Right lobe of liver (tissue), 6 donors: ENCODE results near the gene MEG3. TPM values are rescaled to one million over a fixed set of nuclear protein-coding genes. Genes with fewer than 3 reads are reported as not detected.
A peak's percentile ranks its signal among the peaks of the same experiment; 100 is the strongest.

Source experiments
- ATAC-seq, 4 donors: fragments of 200-7000 bp; cut with Tn5 transposase; one replicate each; pipeline ENCODE4 v1.9.1; 2020; ENCODE audit warnings: mild to moderate bottlenecking in 4 of 4, moderate library complexity in 4 of 4
- DNase-seq, 3 donors: peaks; one replicate each; pipeline ENCODE4 v3.0.0-alpha.2; 2020
- H3K27ac ChIP-seq, 3 donors: fragments of 200-600 bp; one replicate each; pipeline ENCODE4 v1.8.0; 2022
- H3K27me3 ChIP-seq, 2 donors: fragments of 200-600 bp; one replicate each; pipeline ENCODE4 v1.8.0; 2022
- H3K36me3 ChIP-seq, 4 donors: fragments of 200-600 bp; sonication (generic) in 1 of 4; one replicate each; pipeline versions ENCODE4 v1.5.1 to v1.8.0; 2017 to 2022; ENCODE audit warnings: control low read depth in 1 of 4
- H3K4me1 ChIP-seq, 4 donors: fragments of 200-600 bp; sonication (generic) in 1 of 4; one replicate each; pipeline versions ENCODE4 v1.5.1 to v1.8.0; 2017 to 2022; ENCODE audit warnings: control low read depth in 1 of 4
- H3K4me3 ChIP-seq, 3 donors: fragments of 200-600 bp; one replicate each; pipeline ENCODE4 v1.8.0; 2022
- H3K9me3 ChIP-seq, 4 donors: fragments of 200-600 bp; sonication (generic) in 1 of 4; one replicate each; pipeline versions ENCODE4 v1.5.1 to v1.8.0; 2017 to 2022; ENCODE audit warnings: control low read depth in 1 of 4
- POLR2A ChIP-seq: fragments of 450-650 bp; IDR thresholded peaks from one replicate; pipeline ENCODE4 v1.6.1; 2017; ENCODE audit warnings: antibody characterized with exemption, mild to moderate bottlenecking
- WGBS: methylation state at CpG from one replicate; pipeline ENCODE4 v1.1.6; 2018; ENCODE audit warnings: low coverage, low lambda C conversion rate; ENCODE audit not compliant: insufficient coverage; ENCODE audit errors: missing lambda C conversion rate; 5-methylcytosine and 5-hydroxymethylcytosine counted together
- intact Hi-C, 2 donors: fragments of 100-400 bp; cut with DNase I; formaldehyde crosslinking; loops; one replicate each; pipeline versions ENCODE4 v1.11.2 to v1.14.1; 2022
- long read RNA-seq: library from polyadenylated mRNA; unstranded; transcript quantifications from one replicate; pipeline ENCODE4 v2.0.0, GENCODE V29; 2019
- total RNA-seq, 6 experiments: library from RNA; depleted of rRNA in 2 of 6; stranded (reverse); fragments of >200 nt in 2 of 6; fragmentation: NEBNext Ultra II Directional in 3 of 6; extraction: Animal tissue kit (Norgen Biotek cat#: 25700) in 3 of 6; gene quantifications; one replicate each; pipeline versions ENCODE4 v1.1.0 to v1.2.4, GENCODE V29; 2016 to 2023
- TF ChIP-seq, protein P1 (sequence below), 4 donors: fragments of 200-600 bp in 3 of 4; fragments of 450-650 bp in 1 of 4; IDR thresholded peaks; one replicate each; pipeline versions ENCODE4 v1.5.1 to v1.8.0; 2016 to 2022; ENCODE audit warnings: antibody characterized with exemption in 4 of 4, mild to moderate bottlenecking in 2 of 4
- donor health status: DM: no; HTN: yes; CAD: no.
- donor health status: DM: no; HTN: no; CAD: no.
- donor health status: DM: no; HTN: no; CAD: no.
- donor health status: DM: no; HTN: yes; CAD: no.
- donor health status: DM: no; HTN: yes; CAD: no.

Gene MEG3
- 10 to 100 TPM in 5 of 6 experiments, 1 to 10 TPM in 1; 5.7 to 43.7 (median 23.9) TPM for total RNA-seq
- long read RNA-seq, partial matches to known transcripts: 0 of 2 reads
- long read RNA-seq, other reads (novel, unspliced or antisense): 1 of 2 reads

DNA sequence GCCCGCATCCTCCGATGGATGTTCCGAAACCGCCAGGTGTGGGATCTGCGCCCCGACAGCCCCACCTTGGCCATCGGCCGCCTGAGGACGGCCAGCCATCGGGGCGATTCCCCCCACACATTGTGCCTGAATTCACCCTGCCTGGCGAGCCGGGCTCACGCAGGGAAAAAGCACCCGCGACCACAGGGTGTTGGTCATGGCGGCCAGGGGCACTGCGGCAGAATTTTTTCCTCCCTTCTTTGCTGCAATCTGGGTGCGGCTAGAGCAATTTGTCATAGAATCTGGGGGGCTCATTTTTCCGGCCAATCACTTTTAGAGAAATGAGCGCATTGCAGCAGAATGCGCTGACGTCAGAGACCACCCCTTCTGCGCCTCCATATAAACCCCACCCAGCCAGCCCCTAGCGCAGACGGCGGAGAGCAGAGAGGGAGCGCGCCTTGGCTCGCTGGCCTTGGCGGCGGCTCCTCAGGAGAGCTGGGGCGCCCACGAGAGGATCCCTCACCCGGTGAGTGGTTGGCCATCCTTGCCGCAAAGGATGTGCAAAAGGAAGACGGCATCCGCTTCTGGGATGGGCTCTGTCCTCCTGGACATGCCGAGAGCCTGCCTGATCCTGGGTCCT, at the start of gene MEG3:
TSS of gene MEG3 (plus strand) at position 406 of the 619 bp plus-strand sequence.
- Histone ChIP-seq H3K4me1 (peaks cover 0 to 11% (median 0%) of the 10 kb centered on the region in 4 donors), H3K4me3 (peak within 1 kb of the TSS; percentile 14 to 35 (median 26)), H3K27ac (peak within 1 kb of the TSS; percentile 21 to 48 (median 29)), H3K36me3 (no peaks in the 10 kb centered on the region), H3K27me3 (no peaks in the 10 kb centered on the region), H3K9me3 (no peaks in the 10 kb centered on the region)
- intact Hi-C loops: loop anchor here in 1 of 2 donors (10.0 kb wide), 1 partner anchor 111 kb away; no protein-coding TSS in a partner anchor
- 57% methylated on average over 5 of the region's 39 CpGs for WGBS
- DNase-seq (peak in 1 of 3 donors; percentile 39), ATAC-seq (peak; percentile 36 to 55 (median 50))
- TF ChIP-seq, protein P1, sequence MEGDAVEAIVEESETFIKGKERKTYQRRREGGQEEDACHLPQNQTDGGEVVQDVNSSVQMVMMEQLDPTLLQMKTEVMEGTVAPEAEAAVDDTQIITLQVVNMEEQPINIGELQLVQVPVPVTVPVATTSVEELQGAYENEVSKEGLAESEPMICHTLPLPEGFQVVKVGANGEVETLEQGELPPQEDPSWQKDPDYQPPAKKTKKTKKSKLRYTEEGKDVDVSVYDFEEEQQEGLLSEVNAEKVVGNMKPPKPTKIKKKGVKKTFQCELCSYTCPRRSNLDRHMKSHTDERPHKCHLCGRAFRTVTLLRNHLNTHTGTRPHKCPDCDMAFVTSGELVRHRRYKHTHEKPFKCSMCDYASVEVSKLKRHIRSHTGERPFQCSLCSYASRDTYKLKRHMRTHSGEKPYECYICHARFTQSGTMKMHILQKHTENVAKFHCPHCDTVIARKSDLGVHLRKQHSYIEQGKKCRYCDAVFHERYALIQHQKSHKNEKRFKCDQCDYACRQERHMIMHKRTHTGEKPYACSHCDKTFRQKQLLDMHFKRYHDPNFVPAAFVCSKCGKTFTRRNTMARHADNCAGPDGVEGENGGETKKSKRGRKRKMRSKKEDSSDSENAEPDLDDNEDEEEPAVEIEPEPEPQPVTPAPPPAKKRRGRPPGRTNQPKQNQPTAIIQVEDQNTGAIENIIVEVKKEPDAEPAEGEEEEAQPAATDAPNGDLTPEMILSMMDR (IDR thresholded peaks at IDR 0.05): no peak
- TF ChIP-seq POLR2A: peak; percentile 67

DNA sequence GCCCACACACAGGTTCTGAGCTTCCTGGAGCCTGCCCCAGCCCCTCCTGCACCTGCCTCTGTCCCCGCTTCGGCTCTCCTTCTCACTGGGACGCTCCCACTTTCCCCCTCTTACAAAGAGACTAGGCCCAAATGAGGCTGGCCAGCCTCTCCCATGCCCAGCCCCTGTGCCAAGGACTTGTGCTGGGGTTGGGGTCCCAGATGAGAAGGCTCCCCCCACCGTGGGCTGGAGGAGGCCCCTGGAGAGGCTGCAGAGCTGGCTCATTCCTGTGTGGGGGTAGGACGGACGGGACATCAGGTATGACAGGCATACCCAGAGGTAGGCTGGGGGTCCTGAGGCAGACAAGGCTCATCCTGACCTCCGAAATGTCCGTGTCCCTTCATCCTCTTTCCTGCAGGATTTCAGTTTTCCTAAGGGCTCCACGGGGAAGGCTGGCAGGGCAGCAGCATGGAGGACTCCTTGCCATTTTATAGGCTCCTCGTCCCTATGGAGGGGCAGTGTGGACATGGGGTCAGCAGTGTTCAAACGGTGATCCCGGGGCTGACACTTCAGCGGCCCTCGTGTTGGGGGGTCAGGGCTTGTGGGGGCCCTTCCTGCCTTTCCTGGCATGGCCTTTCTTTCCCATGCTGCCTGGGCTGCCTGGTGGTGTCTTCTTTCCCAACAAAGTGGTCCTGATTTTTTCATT, 49.1 kb upstream of the MEG3 start:
- no peaks in the 10 kb centered on the region for H3K4me1 ChIP-seq
- no peaks in the 10 kb centered on the region for H3K27me3 ChIP-seq
- H3K9me3 ChIP-seq: no peaks in the 10 kb centered on the region
- intact Hi-C loops: no loop called here
- no peak overlapping the region for H3K27ac ChIP-seq
- no peak for ATAC-seq
- no peak overlapping the region for H3K4me3 ChIP-seq
- TF ChIP-seq, protein P1 (IDR thresholded peaks at IDR 0.05): no peak
- no peak for TF ChIP-seq POLR2A
- 62% methylated on average over 7 of the region's 14 CpGs for WGBS
- H3K36me3 ChIP-seq: no peaks in the 10 kb centered on the region
- DNase-seq: no peak

DNA sequence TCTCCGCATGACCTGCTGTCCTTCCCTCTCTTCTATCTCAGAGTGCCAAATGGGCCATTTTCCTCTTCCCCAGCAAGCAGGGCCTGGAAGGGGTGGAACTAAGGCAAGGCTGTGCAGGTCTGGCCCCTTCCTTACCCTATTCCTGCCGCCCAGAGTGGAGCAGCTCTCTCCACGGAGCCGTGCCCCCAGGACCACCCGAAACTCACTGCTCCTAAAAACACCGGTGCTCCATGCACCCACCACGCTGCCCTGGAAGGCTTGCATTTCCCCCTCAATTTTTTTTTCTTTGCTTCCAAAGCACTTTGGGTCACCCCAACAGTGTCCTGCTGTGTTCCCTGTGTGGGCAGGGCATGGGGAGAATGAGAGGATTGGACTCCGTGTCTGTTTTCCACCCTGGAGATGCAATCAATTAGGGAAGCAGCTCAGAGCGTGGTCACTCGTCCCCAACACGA, 48.5 kb upstream of the MEG3 start:
- no peak for ATAC-seq
- Histone ChIP-seq H3K9me3 (no peaks in the 10 kb centered on the region), H3K27me3 (no peaks in the 10 kb centered on the region), H3K4me1 (no peaks in the 10 kb centered on the region), H3K27ac (no peak overlapping the region), H3K4me3 (no peak overlapping the region), H3K36me3 (no peaks in the 10 kb centered on the region)
- WGBS: 71% methylated on average over 10 of the region's 11 CpGs
- intact Hi-C loops: no loop called here
- DNase-seq: no peak
- TF ChIP-seq, protein P1 (IDR thresholded peaks at IDR 0.05): no peak
- no peak for TF ChIP-seq POLR2A

DNA sequence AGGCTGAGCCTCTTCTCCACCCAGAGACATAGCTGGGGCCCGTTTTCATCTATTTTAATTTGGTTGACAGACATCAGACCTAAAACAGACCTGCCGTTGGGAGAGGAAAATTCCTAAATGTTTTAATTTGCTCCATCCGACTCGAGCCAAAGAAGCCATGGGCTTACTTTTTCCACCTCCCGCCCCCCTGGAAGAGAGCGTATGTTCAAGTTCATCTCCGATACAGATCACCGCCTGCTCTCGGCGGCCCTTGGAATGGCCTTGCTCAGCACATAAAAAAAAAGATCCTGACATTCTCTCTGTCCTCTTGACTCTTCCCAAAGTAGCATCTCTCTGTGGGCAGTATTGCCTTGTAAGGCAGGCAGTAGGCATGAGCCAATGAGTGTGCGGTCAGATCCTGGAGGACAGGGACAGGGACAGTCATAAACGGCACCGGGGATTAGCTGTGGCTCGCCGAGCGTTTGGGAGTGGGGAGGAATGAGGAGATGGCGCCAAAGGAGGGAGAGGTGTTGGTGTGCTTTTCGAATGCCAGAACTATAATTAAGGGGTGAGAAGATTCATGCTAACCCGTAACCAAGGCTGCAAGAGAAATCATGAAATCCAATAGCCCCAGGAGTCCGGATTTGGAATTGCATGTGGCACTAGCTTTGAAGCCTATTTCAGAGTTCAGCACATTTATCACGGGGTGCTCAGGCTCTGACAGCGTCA, 47.9 kb upstream of the MEG3 start:
- no peak for DNase-seq
- Histone ChIP-seq H3K4me1 (no peaks in the 10 kb centered on the region), H3K4me3 (no peak overlapping the region), H3K9me3 (no peaks in the 10 kb centered on the region), H3K27me3 (no peaks in the 10 kb centered on the region), H3K27ac (no peak overlapping the region), H3K36me3 (no peaks in the 10 kb centered on the region)
- WGBS: 84% methylated on average over 13 of the region's 22 CpGs
- no peak for ATAC-seq
- intact Hi-C loops: no loop called here
- no peak for TF ChIP-seq POLR2A
- TF ChIP-seq, protein P1 (IDR thresholded peaks at IDR 0.05): no peak
